Prostate gland (tissue), 2 donors: ENCODE results near the gene CLIC3.

Source experiments
- CTCF ChIP-seq, 4 experiments: fragments of 200-600 bp in 2 of 4; fragments of 450-650 bp in 2 of 4; sonication (generic) in 2 of 4; IDR thresholded peaks; 1 replicate in 3 of 4; 2 replicates in 1 of 4; pipeline ENCODE4 v1.5.1; 2016 to 2019; ENCODE audit warnings: antibody characterized with exemption in 4 of 4, mild to moderate bottlenecking in 2 of 4, moderate library complexity in 2 of 4
- POLR2A ChIP-seq: fragments of 450-650 bp; IDR thresholded peaks from one replicate; pipeline ENCODE4 v1.6.1; 2016; ENCODE audit warnings: antibody characterized with exemption, mild to moderate bottlenecking

GRCh38 chr9:137019891-137020683 is 23.7 kb upstream of the CLIC3 start:
- TF ChIP-seq CTCF (IDR thresholded peaks at IDR 0.05): no peak
- TF ChIP-seq POLR2A: no peak
